Type B pancreatic cell (in vitro differentiated cells): ENCODE results near the gene SMAD3. TPM values are rescaled to one million over a fixed set of nuclear protein-coding genes. Genes with fewer than 3 reads are reported as not detected.
A peak's percentile ranks its signal among the peaks of the same experiment; 100 is the strongest.

Experiments used
- DNase-seq: peaks from one replicate; pipeline ENCODE4 v3.0.0; 2021; ENCODE audit warnings: mixed read lengths; ENCODE audit not compliant: unreplicated experiment; ENCODE audit errors: extremely low spot score
- H3K27ac Mint-ChIP-seq: 2 replicates; pipeline ENCODE4 v1.8.0; 2021; ENCODE audit warnings: mild to moderate bottlenecking, mixed read lengths
- H3K27me3 Mint-ChIP-seq: 2 replicates; pipeline ENCODE4 v1.8.0; 2021; ENCODE audit warnings: mixed read lengths
- H3K36me3 Mint-ChIP-seq: 2 replicates; pipeline ENCODE4 v1.8.0; 2021; ENCODE audit warnings: mixed read lengths
- H3K4me1 Mint-ChIP-seq: one replicate; pipeline ENCODE4 v1.8.0; 2021; ENCODE audit warnings: mixed read lengths; ENCODE audit not compliant: unreplicated experiment
- H3K4me3 Mint-ChIP-seq: 2 replicates; pipeline ENCODE4 v1.8.0; 2021; ENCODE audit warnings: mild to moderate bottlenecking, mixed read lengths
- H3K9me3 Mint-ChIP-seq: 2 replicates; pipeline ENCODE4 v1.8.0; 2021; ENCODE audit warnings: mixed read lengths
- total RNA-seq: library from RNA; stranded (reverse); gene quantifications from 2 replicates; pipeline ENCODE4 v1.2.1, GENCODE V29; 2021; ENCODE audit warnings: low replicate concordance
- TF ChIP-seq, protein P1 (sequence below): fragments of 200-600 bp; sonication (generic); conservative IDR thresholded peaks from 2 replicates; pipeline ENCODE4 v1.5.0; 2021; ENCODE audit warnings: antibody characterized with exemption, mild to moderate bottlenecking

SMAD3 gene
- total RNA-seq, 1 donor from 2014 or later: 52.0 TPM

DNA sequence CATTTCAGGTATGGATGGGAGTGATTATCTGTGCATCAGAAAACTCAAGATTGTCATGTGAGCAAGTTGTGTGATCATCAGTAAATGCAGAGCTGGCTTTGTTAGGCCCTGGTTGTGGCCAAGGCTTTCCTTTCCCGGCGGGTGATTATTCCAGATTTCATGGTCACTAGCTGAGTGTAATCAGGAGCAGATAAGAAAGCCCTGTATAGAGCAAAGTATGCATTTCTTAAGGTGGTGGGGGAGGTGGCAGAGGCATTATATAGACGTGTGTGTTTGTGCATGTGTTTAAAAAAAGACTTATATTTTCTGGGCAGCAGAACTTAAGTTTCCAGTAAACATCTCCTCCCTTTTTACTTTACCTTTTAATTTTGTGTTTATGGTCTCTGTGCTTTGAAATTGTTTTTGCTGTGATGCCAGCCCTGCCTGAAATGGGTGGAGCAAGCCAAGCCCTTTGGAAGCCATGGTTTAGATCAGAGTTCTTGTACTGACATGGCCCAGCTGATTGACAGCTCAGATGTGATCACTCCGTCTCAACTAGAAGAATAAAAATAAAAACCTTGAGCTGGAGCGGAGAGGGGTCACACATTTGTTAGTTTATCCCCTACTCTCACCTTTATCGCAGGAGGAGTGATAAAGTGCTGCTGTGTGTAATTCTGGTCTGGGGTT lies 22.2 kb downstream of the SMAD3 start:
- Mint-ChIP-seq H3K4me3 (peak overlapping the region; percentile 59), H3K4me1 (peaks cover 78% of the 10 kb centered on the region), H3K27ac (peak overlapping the region; percentile 48), H3K27me3 (no peaks in the 10 kb centered on the region), H3K36me3 (peaks cover 17% of the 10 kb centered on the region), H3K9me3 (no peaks in the 10 kb centered on the region)
- TF ChIP-seq, protein P1, sequence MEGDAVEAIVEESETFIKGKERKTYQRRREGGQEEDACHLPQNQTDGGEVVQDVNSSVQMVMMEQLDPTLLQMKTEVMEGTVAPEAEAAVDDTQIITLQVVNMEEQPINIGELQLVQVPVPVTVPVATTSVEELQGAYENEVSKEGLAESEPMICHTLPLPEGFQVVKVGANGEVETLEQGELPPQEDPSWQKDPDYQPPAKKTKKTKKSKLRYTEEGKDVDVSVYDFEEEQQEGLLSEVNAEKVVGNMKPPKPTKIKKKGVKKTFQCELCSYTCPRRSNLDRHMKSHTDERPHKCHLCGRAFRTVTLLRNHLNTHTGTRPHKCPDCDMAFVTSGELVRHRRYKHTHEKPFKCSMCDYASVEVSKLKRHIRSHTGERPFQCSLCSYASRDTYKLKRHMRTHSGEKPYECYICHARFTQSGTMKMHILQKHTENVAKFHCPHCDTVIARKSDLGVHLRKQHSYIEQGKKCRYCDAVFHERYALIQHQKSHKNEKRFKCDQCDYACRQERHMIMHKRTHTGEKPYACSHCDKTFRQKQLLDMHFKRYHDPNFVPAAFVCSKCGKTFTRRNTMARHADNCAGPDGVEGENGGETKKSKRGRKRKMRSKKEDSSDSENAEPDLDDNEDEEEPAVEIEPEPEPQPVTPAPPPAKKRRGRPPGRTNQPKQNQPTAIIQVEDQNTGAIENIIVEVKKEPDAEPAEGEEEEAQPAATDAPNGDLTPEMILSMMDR: no peak
- DNase-seq: no peak

DNA sequence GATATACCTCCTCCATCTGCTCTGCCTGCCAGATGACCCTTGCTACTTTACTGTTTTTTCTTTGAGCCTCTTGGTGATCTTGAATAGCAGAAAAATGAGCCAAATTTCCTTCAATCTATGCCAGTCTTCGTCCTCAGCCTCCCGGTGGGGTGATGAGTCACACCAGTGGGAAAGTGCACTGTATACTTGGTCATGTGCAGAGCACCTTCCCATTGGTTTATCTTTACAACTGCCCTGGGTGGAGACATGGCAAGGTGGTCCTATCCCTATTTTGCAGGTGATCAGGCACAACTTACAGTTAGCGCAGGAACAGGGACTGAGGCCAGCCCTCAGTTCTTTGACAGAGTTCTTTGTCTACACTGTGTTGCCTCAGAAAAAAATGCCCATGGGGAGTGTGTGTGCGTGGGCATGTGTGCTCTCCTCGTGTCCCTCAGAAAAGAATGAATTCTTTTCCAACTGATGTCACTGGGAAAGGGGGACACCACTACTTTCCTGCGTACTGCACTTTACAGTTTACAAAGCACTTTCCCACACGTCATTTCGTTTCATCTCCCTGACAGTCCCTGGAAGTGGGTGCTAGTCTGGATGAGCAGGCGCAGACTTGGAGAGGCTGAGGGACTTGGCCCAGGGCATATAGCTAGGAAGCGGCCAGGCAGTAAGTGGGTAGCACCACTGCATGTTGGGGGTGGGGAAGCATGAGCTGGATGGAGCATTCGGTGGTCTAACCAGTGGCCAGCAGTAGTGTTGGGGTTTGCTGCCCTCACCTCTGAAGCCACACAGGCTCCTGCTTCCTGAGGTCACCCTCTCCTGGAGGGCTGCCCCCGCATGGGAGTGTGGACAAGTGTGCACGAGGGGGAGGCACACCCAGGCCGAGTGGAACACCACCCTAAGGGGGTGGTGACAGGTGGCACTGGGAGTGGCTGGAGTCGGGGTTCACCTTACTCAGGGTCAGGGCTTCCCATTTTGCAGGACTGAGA lies 24.1 kb downstream of the SMAD3 start:
- Mint-ChIP-seq H3K4me1 (peaks cover 70% of the 10 kb centered on the region), H3K9me3 (no peaks in the 10 kb centered on the region), H3K27ac (no peak overlapping the region), H3K27me3 (no peaks in the 10 kb centered on the region), H3K36me3 (peaks cover 14% of the 10 kb centered on the region), H3K4me3 (peak overlapping the region; percentile 18)
- TF ChIP-seq, protein P1: no peak
- DNase-seq: no peak

DNA sequence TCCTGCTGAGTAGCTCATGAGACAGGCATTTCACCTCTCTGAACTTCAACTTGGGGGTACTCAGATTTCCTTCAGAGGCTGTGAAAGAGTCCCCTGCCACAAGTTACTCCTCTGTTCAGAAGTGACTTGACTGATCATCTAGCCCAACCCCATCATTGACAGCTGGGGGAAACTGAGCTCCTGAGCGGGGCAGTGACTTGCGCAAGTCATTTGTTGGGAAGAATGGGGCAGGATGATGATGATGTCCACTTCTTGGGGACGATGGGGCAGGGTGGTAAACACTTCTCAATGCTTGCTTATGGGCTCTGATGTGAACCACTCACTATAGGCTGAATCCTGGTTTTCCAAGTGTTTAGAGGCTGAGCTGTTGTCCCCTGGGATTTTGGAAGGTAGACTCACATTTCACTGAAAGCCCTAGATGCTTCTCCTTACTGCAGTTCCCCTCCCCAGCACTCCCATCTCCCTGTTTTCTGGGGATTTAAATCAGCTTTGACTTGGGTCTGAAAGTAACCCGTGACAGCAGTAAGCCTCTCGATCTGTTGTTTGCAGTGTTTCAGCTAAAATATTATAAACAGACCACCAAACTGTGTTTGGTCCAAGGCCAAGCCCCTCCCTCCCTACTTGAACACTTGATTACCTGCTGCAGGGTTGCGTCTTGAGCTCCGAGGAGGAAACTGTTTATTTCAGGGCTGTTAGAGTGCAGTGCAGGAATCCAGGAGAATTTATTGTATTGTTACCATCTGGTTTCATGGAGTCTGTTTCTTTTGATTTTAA lies 25.1 kb downstream of the SMAD3 start:
- no peaks in the 10 kb centered on the region for H3K9me3 Mint-ChIP-seq
- H3K36me3 Mint-ChIP-seq: peaks cover 11% of the 10 kb centered on the region
- DNase-seq: no peak
- H3K27me3 Mint-ChIP-seq: no peaks in the 10 kb centered on the region
- TF ChIP-seq, protein P1: no peak
- peaks cover 68% of the 10 kb centered on the region for H3K4me1 Mint-ChIP-seq
- peak overlapping the region; percentile 68 for H3K4me3 Mint-ChIP-seq
- H3K27ac Mint-ChIP-seq: peak overlapping the region; percentile 78

DNA sequence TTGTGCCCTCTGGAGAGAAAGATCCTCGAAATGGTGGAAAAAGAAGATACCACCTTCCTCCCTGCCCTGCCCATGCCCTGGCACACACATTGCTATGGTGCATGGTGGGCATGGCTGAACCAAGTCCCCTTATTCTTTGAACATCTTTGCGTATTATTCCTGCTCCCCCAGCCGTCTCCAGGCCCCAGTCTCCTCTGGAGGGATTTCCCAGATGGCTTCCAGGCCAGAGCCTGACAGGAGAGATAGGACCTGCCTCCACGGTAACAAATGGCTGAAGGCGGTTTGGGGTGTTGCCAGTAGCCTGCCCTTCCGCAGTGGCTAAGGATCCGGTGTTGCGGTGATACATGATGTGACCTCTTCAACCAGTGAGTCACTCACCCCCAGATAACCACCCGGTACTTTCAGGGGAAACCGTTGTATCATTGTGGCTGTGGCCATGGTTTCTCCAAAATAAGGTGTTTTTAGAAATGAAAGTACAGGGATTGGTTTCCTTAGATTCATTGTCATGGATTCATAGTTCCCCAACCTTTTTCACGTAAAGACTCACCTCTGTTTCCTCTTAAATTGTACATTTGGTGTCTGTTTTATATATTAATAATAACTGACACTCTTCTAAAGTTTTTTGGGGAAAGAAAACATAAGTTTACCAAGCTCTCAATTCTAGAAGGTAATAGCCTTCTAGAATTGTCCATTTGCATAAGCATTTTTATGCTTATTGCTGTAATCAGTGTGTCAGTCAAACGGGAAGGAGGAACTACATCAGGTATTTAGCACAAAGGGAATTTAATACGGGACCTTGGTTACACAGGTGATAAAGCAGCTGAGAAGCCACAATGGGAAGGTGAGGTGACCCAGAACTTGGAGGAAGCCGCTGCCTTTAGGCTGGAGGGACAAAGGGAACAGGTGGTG lies 25.9 kb downstream of the SMAD3 start:
- Mint-ChIP-seq H3K9me3 (no peaks in the 10 kb centered on the region), H3K4me1 (peaks cover 67% of the 10 kb centered on the region), H3K27me3 (no peaks in the 10 kb centered on the region), H3K36me3 (peaks cover 15% of the 10 kb centered on the region), H3K4me3 (peak overlapping the region; percentile 68), H3K27ac (peak overlapping the region; percentile 78)
- TF ChIP-seq, protein P1: no peak
- no peak for DNase-seq
